Adrenal gland (tissue), 12 donors: ENCODE results near the gene PIERCE2. TPM values are rescaled to one million over a fixed set of nuclear protein-coding genes. Genes with fewer than 3 reads are reported as not detected.

Source experiments
- DNase-seq, 7 donors: peaks; one replicate each; pipeline ENCODE4 v3.0.0-alpha.2; 2019 to 2020
- H3K27ac ChIP-seq, 5 donors: fragments of 200-600 bp; sonication (generic) in 4 of 5; 1 replicate in 3 of 5; 2 replicates in 2 of 5; pipeline versions ENCODE4 v1.5.1 to v1.8.0; 2016 to 2020; ENCODE audit warnings: mild to moderate bottlenecking in 1 of 5
- H3K27me3 ChIP-seq: fragments of 200-600 bp; 2 replicates; pipeline ENCODE4 v1.8.0; 2021
- H3K36me3 ChIP-seq, 2 donors: fragments of 200-600 bp; replicated peaks in 1 of 2; 1 replicate in 1 of 2; 2 replicates in 1 of 2; pipeline versions ENCODE4 v1.5.1 to v1.8.0; 2018 to 2022
- H3K4me1 ChIP-seq, 2 donors: fragments of 200-600 bp; replicated peaks in 1 of 2; 1 replicate in 1 of 2; 2 replicates in 1 of 2; pipeline versions ENCODE4 v1.5.1 to v1.8.0; 2018 to 2021
- H3K4me3 ChIP-seq, 4 donors: fragments of 200-600 bp; sonication (generic) in 3 of 4; one replicate each; pipeline ENCODE4 v1.5.1; 2016 to 2018
- H3K9me3 ChIP-seq, 3 donors: fragments of 200-600 bp; sonication (generic) in 1 of 3; replicated peaks in 1 of 3; 1 replicate in 2 of 3; 2 replicates in 1 of 3; pipeline versions ENCODE4 v1.5.1 to v1.8.0; 2016 to 2021
- POLR2A ChIP-seq, 2 donors: fragments of 450-650 bp; IDR thresholded peaks; one replicate each; pipeline ENCODE4 v1.6.1; 2017; ENCODE audit warnings: antibody characterized with exemption in 2 of 2, mild to moderate bottlenecking in 2 of 2, moderate library complexity in 1 of 2
- WGBS, 4 donors: extraction: QIAGEN DNeasy Blood & Tissue Kit in 2 of 4; methylation state at CpG; one replicate each; pipeline versions ENCODE4 v1.1.5 to v1.1.7; 2013 to 2017; 5-methylcytosine and 5-hydroxymethylcytosine counted together
- intact Hi-C, 2 donors: fragments of 100-400 bp; cut with DNase I; formaldehyde crosslinking; loops; one replicate each; pipeline versions ENCODE4 v1.14.1 to v1.15.0; 2022 to 2023
- microRNA counts, 2 donors: library from miRNA; unstranded; fragments of <30 nt; microRNA quantifications; one replicate each; lab custom pipeline; 2016
- microRNA-seq, 3 donors: library from miRNA; unstranded; fragments of <30 nt; microRNA quantifications; one replicate each; pipeline ENCODE4, GENCODE V29; 2017 to 2020
- polyA plus RNA-seq, 3 donors: library from polyadenylated mRNA; stranded (reverse); fragments of 200-250 nt in 2 of 3; fragments of 350-450 nt in 1 of 3; fragmentation: Illumina TruSeq in 1 of 3; extraction: RNeasy Lipid Tissue Mini Kit (QIAGEN cat#74804) in 1 of 3; gene quantifications; one replicate each; pipeline ENCODE4 v1.2.3, GENCODE V29; 2013 to 2014
- total RNA-seq, 9 donors: library from RNA; depleted of rRNA in 4 of 9; stranded (reverse); fragments of >200 nt in 4 of 9; fragments of 120-200 nt in 1 of 9; fragmentation: NEBNext Ultra II Directional in 1 of 9; extraction: Animal tissue kit (Norgen Biotek cat#: 25700) in 1 of 9; gene quantifications; one replicate each; pipeline versions ENCODE4 v1.1.0 to v1.2.4, GENCODE V29; 2013 to 2023
- TF ChIP-seq, protein P1 (sequence below), 6 experiments: fragments of 450-650 bp in 4 of 6; fragments of 200-600 bp in 2 of 6; sonication (generic) in 1 of 6; IDR thresholded peaks; 1 replicate in 5 of 6; 2 replicates in 1 of 6; pipeline versions ENCODE4 v1.5.1 to v1.8.0; 2016 to 2021; ENCODE audit warnings: antibody characterized with exemption in 6 of 6, mild to moderate bottlenecking in 2 of 6, moderate library complexity in 1 of 6
- donor health status: healthy with polysubstance abuse.
- donor health status: Bipolar disorder and iron deficiency.
- donor health status: DM: yes; HTN: yes; CAD: no.
- donor health status: DM: no; HTN: no; CAD: no.
- donor health status: DM: no; HTN: no; CAD: no.
- donor health status: DM: yes; HTN: yes; CAD: no.

The PIERCE2 gene
- total and polyA plus RNA-seq, 12 donors, result 0.75 to 6.5 (median 2.3) TPM

DNA sequence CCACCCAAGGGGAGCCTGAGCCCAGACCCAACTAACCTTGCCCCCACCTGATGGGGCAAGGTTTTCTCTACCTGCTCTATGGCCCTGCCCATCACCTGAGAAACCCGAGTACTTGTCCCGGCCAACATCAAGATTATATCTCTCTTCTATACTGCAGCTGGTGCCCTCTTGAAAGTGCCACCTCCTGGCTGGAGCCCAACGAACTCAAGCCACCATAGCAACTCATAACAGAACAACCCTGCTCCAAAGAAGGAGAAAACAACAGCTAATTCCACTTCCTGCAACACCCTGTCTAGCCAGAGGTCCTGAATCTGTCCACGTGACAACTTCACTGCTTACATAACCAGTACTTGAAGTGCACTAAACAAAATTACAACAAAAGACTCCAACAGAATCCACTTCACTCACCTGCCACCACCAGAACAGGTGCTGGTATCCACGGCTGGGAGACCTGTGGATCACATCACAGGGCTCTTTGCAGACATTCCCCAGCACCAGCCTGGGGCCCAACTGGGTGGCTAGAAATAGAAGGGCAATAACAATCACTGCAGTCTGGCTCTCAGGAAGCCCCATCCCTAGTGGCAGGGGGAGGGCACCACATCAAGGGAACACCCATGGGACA, 49.2 kb downstream of the PIERCE2 start:
- no peaks in the 10 kb centered on the region for H3K27me3 ChIP-seq
- H3K27ac ChIP-seq, result no peak overlapping the region
- WGBS, 4 donors, result 88 to 97% (median 90%) methylated on average over 4 to 5 of the region's 5 CpGs
- H3K4me3 ChIP-seq, result no peak overlapping the region
- no peaks in the 10 kb centered on the region for H3K9me3 ChIP-seq
- no peaks in the 10 kb centered on the region for H3K4me1 ChIP-seq
- TF ChIP-seq POLR2A (IDR thresholded peaks at IDR 0.05), result no peak
- TF ChIP-seq, protein P1, sequence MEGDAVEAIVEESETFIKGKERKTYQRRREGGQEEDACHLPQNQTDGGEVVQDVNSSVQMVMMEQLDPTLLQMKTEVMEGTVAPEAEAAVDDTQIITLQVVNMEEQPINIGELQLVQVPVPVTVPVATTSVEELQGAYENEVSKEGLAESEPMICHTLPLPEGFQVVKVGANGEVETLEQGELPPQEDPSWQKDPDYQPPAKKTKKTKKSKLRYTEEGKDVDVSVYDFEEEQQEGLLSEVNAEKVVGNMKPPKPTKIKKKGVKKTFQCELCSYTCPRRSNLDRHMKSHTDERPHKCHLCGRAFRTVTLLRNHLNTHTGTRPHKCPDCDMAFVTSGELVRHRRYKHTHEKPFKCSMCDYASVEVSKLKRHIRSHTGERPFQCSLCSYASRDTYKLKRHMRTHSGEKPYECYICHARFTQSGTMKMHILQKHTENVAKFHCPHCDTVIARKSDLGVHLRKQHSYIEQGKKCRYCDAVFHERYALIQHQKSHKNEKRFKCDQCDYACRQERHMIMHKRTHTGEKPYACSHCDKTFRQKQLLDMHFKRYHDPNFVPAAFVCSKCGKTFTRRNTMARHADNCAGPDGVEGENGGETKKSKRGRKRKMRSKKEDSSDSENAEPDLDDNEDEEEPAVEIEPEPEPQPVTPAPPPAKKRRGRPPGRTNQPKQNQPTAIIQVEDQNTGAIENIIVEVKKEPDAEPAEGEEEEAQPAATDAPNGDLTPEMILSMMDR (IDR thresholded peaks at IDR 0.05), result no peak
- H3K36me3 ChIP-seq, result no peaks in the 10 kb centered on the region
- no peak for DNase-seq
- intact Hi-C loops, result no loop called here

DNA sequence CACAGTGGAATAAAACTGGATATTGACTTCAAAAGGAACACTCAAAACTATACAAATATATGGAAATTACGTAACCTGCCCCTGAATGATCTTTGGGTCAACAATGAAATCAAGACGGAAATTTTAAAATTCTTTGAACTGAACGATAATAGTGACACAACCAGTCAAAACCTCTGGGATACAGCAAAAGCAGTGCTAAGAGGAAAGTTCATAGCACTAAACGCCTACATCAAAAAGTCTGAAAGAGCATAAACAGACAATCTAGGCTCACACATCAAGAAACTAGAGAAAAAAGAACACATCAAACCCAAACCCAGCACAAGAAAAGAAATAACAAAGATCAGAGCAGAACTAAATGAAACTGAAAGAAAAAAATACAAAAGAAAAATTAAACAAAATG, 53.2 kb downstream of the PIERCE2 start:
- no peak for DNase-seq
- intact Hi-C loops, result no loop called here
- Histone ChIP-seq H3K36me3 (no peaks in the 10 kb centered on the region), H3K9me3 (no peaks in the 10 kb centered on the region), H3K27me3 (no peaks in the 10 kb centered on the region), H3K4me1 (no peaks in the 10 kb centered on the region), H3K4me3 (no peak overlapping the region), H3K27ac (no peak overlapping the region)
- 90 to 96% (median 94%) methylated on average over 4 of the region's 4 CpGs for WGBS, 4 donors
- TF ChIP-seq POLR2A (IDR thresholded peaks at IDR 0.05), result no peak
- TF ChIP-seq, protein P1 (IDR thresholded peaks at IDR 0.05), result no peak

DNA sequence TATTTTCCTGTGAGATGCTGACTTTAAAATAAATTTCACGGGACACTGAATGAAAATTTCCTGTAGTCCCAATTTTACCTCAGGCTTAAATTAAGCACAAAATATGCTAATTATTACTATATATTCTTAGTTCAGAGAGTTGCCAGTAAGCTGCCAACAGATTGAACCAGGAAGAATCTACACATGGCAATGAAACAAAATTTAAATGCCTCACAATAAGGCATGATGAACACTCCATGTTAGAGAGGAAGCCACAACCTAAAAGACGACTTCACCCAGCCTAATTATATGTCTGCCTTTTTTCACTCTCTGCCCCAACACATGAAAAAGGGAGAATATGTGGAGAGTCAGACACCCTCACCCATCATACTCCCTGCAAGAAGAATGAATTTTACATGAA, 60.0 kb downstream of the PIERCE2 start:
- intact Hi-C loops, result no loop called here
- 85 to 91% (median 89%) methylated on average over 2 of the region's 2 CpGs for WGBS, 4 donors
- Histone ChIP-seq H3K4me3 (no peak overlapping the region), H3K9me3 (no peaks in the 10 kb centered on the region), H3K4me1 (no peaks in the 10 kb centered on the region), H3K27ac (no peak overlapping the region), H3K36me3 (no peaks in the 10 kb centered on the region), H3K27me3 (no peaks in the 10 kb centered on the region)
- no peak for DNase-seq
- TF ChIP-seq POLR2A (IDR thresholded peaks at IDR 0.05), result no peak
- TF ChIP-seq, protein P1 (IDR thresholded peaks at IDR 0.05), result no peak

MicroRNA genes within 50 kb of the gene (microRNA counts, 767-probe panel; counts per million panel counts)
- microRNA hsa-miR-628-3p (lab: Ali Mortazavi, UCI), result 0 counts per million in 2 donors
- 0 counts per million in 2 donors for microRNA hsa-miR-628-5p (lab: Ali Mortazavi, UCI)

Small RNA genes lying within 50 kb of the gene (microRNA-seq; reads per million reads assigned to microRNA genes)
- gene MIR628, result 81.3 to 130 (median 83.3) reads per million in 3 donors

Other genes with a start within 250 kb of the PIERCE2 start
- 10 to 100 TPM; 31.9 to 76.2 (median 52.0) TPM for gene RSL24D1, start 211.6 kb upstream of the PIERCE2 start, total RNA-seq
- gene RSL24D1, start 211.6 kb upstream of the PIERCE2 start, polyA plus RNA-seq, result 10 to 100 TPM; 43.0 to 52.3 (median 49.3) TPM
- gene RAB27A, start 118.7 kb upstream of the PIERCE2 start, total RNA-seq, result 10 to 100 TPM in 8 of 9 donors, 1 to 10 TPM in 1; 7.1 to 78.3 (median 36.3) TPM
- 100 to 1,000 TPM in 1 of 3 donors, 10 to 100 TPM in 2; 12.6 to 102 (median 12.7) TPM for gene RAB27A, start 118.7 kb upstream of the PIERCE2 start, polyA plus RNA-seq
- 10 to 100 TPM; 11.1 to 22.0 (median 15.1) TPM for gene PIGBOS1, start 89.4 kb upstream of the PIERCE2 start, total RNA-seq
- gene PIGBOS1, start 89.4 kb upstream of the PIERCE2 start, polyA plus RNA-seq, result 10 to 100 TPM; 14.5 to 21.6 (median 17.4) TPM
- 10 to 100 TPM in 7 of 9 donors, 1 to 10 TPM in 2; 9.5 to 19.6 (median 13.7) TPM for gene PIGB, start 89.3 kb upstream of the PIERCE2 start, total RNA-seq
- 10 to 100 TPM; 16.2 to 33.8 (median 20.4) TPM for gene PIGB, start 89.3 kb upstream of the PIERCE2 start, polyA plus RNA-seq
- 10 to 100 TPM; 44.4 to 85.7 (median 71.2) TPM for gene CCPG1, start 136 bp upstream of the PIERCE2 start, total RNA-seq
- gene CCPG1, start 136 bp upstream of the PIERCE2 start, polyA plus RNA-seq, result 100 to 1,000 TPM in 1 of 3 donors, 10 to 100 TPM in 2; 19.5 to 102 (median 21.6) TPM
- gene DNAAF4, start 99.7 kb downstream of the PIERCE2 start, total RNA-seq, result 1 to 10 TPM in 7 of 9 donors, under 1 TPM in 1, not detected in 1; 0.63 to 3.3 (median 1.8) TPM
- gene DNAAF4, start 99.7 kb downstream of the PIERCE2 start, polyA plus RNA-seq, result 1 to 10 TPM; 3.7 to 6.4 (median 4.3) TPM
- gene PYGO1, start 179.8 kb downstream of the PIERCE2 start, total RNA-seq, result 10 to 100 TPM in 2 of 9 donors, 1 to 10 TPM in 7; 4.4 to 12.4 (median 8.4) TPM
- gene PYGO1, start 179.8 kb downstream of the PIERCE2 start, polyA plus RNA-seq, result 1 to 10 TPM; 1.6 to 8.1 (median 1.8) TPM